AG04450 (cell line): ENCODE data around the gene ESR2. TPM values are rescaled to one million over a fixed set of nuclear protein-coding genes. Genes with fewer than 3 reads are reported as not detected.
"Not testable (repeated sequence)": the region's sequence is repeated elsewhere in the genome, so short reads cannot be mapped to it uniquely, and the experiment has no call there.

Experiments used
- CTCF ChIA-PET: fragments of 300-600, 350-600 bp; formaldehyde crosslinking; extraction: SDS; loops from one replicate; lab custom pipeline; 2022; ENCODE audit warnings: antibody characterized with exemption, inconsistent platforms; lab: Charles Lee
- POLR2A ChIA-PET: fragments of 350-600 bp; formaldehyde crosslinking; extraction: SDS; loops from one replicate; lab custom pipeline; 2021; ENCODE audit warnings: antibody characterized with exemption, inconsistent platforms; lab: Yijun Ruan, JAX
- DNase-seq: peaks from one replicate; pipeline ENCODE4 v3.0.0-alpha.2; 2011; ENCODE audit warnings: low read depth, low spot score
- H3K27ac ChIP-seq: one replicate; pipeline ENCODE4 v1.5.1; 2012; ENCODE audit warnings: low read depth, low read length, control low read depth
- H3K27me3 ChIP-seq: one replicate; pipeline ENCODE4 v1.6.0; 2012; ENCODE audit warnings: low read length; ENCODE audit not compliant: control insufficient read depth, insufficient read depth
- H3K4me3 ChIP-seq: 2 replicates; pipeline ENCODE4 v1.5.1; 2011; ENCODE audit warnings: mild to moderate bottlenecking, low read depth, low read length, control low read depth
- H3K9me3 ChIP-seq: 2 replicates; pipeline ENCODE4 v1.5.1; 2012; ENCODE audit warnings: low read length; ENCODE audit not compliant: control insufficient read depth, insufficient read depth
- CTCF ChIP-seq: IDR thresholded peaks from 2 replicates; pipeline ENCODE4 v1.5.1; 2011; ENCODE audit warnings: low read depth, low read length, control low read depth, inconsistent platforms
- polyA plus RNA-seq: library from polyadenylated mRNA; depleted of rRNA; stranded (reverse); fragments of >200 nt; gene quantifications from 2 replicates; pipeline ENCODE4 v1.2.3, GENCODE V29; 2011

ESR2 gene
- polyA plus RNA-seq, 1 experiment: 0.04 TPM

- Histone ChIP-seq H3K27me3 (no peaks in the 10 kb centered on the region), H3K27ac (no peak overlapping the region), H3K4me3 (no peak overlapping the region), H3K9me3 (no peaks in the 10 kb centered on the region)
- ChIA-PET POLR2A (no interaction called here), CTCF (interaction anchor here (1.5 to 1.6 kb wide), 2 partner anchors 10 to 245 kb away, joined by 5 to 8 read pairs; no protein-coding TSS in a partner anchor)
- TF ChIP-seq CTCF: no peak
- no peak for DNase-seq
These were observed 244.4 kb downstream of the ESR2 start for GRCh38 chr14:64049616-64050381.

GRCh38 chr14:64045091-64045490, 249.1 kb downstream of the ESR2 start:
- no peak for DNase-seq
- TF ChIP-seq CTCF: no peak
- Histone ChIP-seq H3K27ac (no peak overlapping the region), H3K27me3 (no peaks in the 10 kb centered on the region), H3K4me3 (no peak overlapping the region), H3K9me3 (peaks cover 3% of the 10 kb centered on the region; the same call in 1 of the 2 replicates)
- POLR2A ChIA-PET: no interaction called here
- CTCF ChIA-PET: no interaction called here

GRCh38 chr14:64043296-64043695, 250.9 kb downstream of the ESR2 start:
- POLR2A ChIA-PET, H3K27me3 ChIP-seq, H3K4me3 ChIP-seq, CTCF ChIA-PET, H3K27ac ChIP-seq, DNase-seq, H3K9me3 ChIP-seq: not testable (repeated sequence)

GRCh38 chr14:64040044-64040443, 254.1 kb downstream of the ESR2 start:
- peak; percentile 60 for TF ChIP-seq CTCF
- H3K4me3 ChIP-seq: no peak overlapping the region
- no peaks in the 10 kb centered on the region for H3K27me3 ChIP-seq
- POLR2A ChIA-PET: no interaction called here
- peaks cover 3% of the 10 kb centered on the region; the same call in 1 of the 2 replicates for H3K9me3 ChIP-seq
- H3K27ac ChIP-seq: no peak overlapping the region
- peak; percentile 10 for DNase-seq
- CTCF ChIA-PET: interaction anchor here (0.7 to 3.9 kb wide), 19 partner anchors 9 to 268 kb away, joined by 3 to 85 read pairs (median 4); partner anchors contain the start of gene ESR2

- ChIA-PET CTCF (interaction anchor here (0.5 to 3.9 kb wide), 22 partner anchors 10 to 298 kb away, joined by 3 to 85 read pairs (median 4); partner anchors contain the start of gene ESR2), POLR2A (no interaction called here)
- Histone ChIP-seq H3K9me3 (peaks cover 3% of the 10 kb centered on the region; the same call in 1 of the 2 replicates), H3K27me3 (no peaks in the 10 kb centered on the region), H3K4me3 (no peak overlapping the region), H3K27ac (no peak overlapping the region)
- TF ChIP-seq CTCF: no peak
- no peak for DNase-seq
These were observed 255.2 kb downstream of the ESR2 start for GRCh38 chr14:64038841-64039542.

GRCh38 chr14:64037869-64038745, 256.1 kb downstream of the ESR2 start:
- H3K27me3 ChIP-seq, H3K9me3 ChIP-seq, DNase-seq, POLR2A ChIA-PET, H3K27ac ChIP-seq, H3K4me3 ChIP-seq: not testable (repeated sequence)
- CTCF ChIA-PET: interaction anchor here (1.5 to 3.9 kb wide), 3 partner anchors 28 to 260 kb away, joined by 4 to 57 read pairs (median 12); partner anchors contain the start of gene ESR2
